Calu3 (cell line): ENCODE data around the gene PRRT1B. TPM values are rescaled to one million over a fixed set of nuclear protein-coding genes. Genes with fewer than 3 reads are reported as not detected.

Experiments used
- BruUV-seq: library from RNA; stranded (reverse); fragments of 400-500 nt; replicated peaks from 2 replicates; lab custom pipeline; 2021; lab: Mats Ljungman, UMichigan
- CTCF ChIA-PET: fragments of 300-600 bp; sonication (Branson Sonifier 250); formaldehyde crosslinking; loops from one replicate; lab custom pipeline; 2022; ENCODE audit warnings: antibody characterized with exemption; lab: Charles Lee
- DNase-seq: peaks from one replicate; pipeline ENCODE4 v3.0.0; 2022
- H3K27ac Mint-ChIP-seq: one replicate; pipeline ENCODE4 v1.8.0; 2022; ENCODE audit warnings: mixed read lengths; ENCODE audit not compliant: unreplicated experiment
- H3K27me3 Mint-ChIP-seq: one replicate; pipeline ENCODE4 v1.8.0; 2022; ENCODE audit warnings: mixed read lengths; ENCODE audit not compliant: unreplicated experiment
- H3K36me3 Mint-ChIP-seq: one replicate; pipeline ENCODE4 v1.8.0; 2022; ENCODE audit warnings: mild to moderate bottlenecking, moderate library complexity, mixed read lengths; ENCODE audit not compliant: insufficient read depth, unreplicated experiment
- H3K4me1 Mint-ChIP-seq: one replicate; pipeline ENCODE4 v1.8.0; 2022; ENCODE audit warnings: mild to moderate bottlenecking, low read depth, mixed read lengths; ENCODE audit not compliant: unreplicated experiment
- H3K4me3 Mint-ChIP-seq: one replicate; pipeline ENCODE4 v1.8.0; 2022; ENCODE audit warnings: mild to moderate bottlenecking, low read depth, moderate library complexity, mixed read lengths; ENCODE audit not compliant: unreplicated experiment
- H3K9me3 Mint-ChIP-seq: one replicate; pipeline ENCODE4 v1.8.0; 2022; ENCODE audit warnings: low read depth, mixed read lengths; ENCODE audit not compliant: unreplicated experiment
- intact Hi-C: fragments of 100-400 bp; cut with micrococcal nuclease; formaldehyde crosslinking; loops from one replicate; pipeline ENCODE4 v1.10.0; 2022; ENCODE audit not compliant: unreplicated experiment
- total RNA-seq: library from RNA; stranded (reverse); gene quantifications from 2 replicates; pipeline ENCODE4 v1.2.3, GENCODE V29; 2022
- TF ChIP-seq, protein P1 (sequence below): fragments of 200-600 bp; IDR thresholded peaks from one replicate; pipeline ENCODE4 v1.8.0; 2022; ENCODE audit warnings: antibody characterized with exemption; ENCODE audit not compliant: unreplicated experiment

PRRT1B gene
- total RNA-seq, 1 experiment from 2014 or later: not detected

DNA sequence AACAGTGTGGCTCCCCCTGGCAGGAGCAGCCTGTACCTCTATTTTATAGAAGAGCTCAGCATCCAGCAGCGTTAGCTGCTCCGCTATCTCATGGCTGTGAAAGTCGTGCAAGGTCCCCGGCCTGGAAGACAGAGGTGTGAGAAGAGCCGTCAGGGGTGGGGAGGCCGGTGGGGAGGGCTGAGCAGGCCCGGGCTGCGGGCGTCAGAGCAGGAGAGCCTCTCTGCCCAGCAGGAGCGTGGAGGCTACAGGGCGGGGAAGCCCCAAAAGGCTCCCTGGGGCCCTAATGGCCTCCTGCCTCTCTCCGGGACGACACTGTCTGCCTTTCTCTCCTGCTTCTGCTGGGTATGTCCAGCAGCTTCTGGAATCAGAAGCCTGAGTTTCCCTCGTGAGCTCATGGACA, 42.6 kb downstream of the PRRT1B start:
- CTCF ChIA-PET: no interaction called here
- DNase-seq: no peak
- H3K4me1 Mint-ChIP-seq: no peaks in the 10 kb centered on the region
- peaks cover 14% of the 10 kb centered on the region for H3K36me3 Mint-ChIP-seq
- no TSS peak for BruUV-seq
- intact Hi-C loops: no loop called here
- TF ChIP-seq, protein P1, sequence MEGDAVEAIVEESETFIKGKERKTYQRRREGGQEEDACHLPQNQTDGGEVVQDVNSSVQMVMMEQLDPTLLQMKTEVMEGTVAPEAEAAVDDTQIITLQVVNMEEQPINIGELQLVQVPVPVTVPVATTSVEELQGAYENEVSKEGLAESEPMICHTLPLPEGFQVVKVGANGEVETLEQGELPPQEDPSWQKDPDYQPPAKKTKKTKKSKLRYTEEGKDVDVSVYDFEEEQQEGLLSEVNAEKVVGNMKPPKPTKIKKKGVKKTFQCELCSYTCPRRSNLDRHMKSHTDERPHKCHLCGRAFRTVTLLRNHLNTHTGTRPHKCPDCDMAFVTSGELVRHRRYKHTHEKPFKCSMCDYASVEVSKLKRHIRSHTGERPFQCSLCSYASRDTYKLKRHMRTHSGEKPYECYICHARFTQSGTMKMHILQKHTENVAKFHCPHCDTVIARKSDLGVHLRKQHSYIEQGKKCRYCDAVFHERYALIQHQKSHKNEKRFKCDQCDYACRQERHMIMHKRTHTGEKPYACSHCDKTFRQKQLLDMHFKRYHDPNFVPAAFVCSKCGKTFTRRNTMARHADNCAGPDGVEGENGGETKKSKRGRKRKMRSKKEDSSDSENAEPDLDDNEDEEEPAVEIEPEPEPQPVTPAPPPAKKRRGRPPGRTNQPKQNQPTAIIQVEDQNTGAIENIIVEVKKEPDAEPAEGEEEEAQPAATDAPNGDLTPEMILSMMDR: no peak
- H3K27ac Mint-ChIP-seq: no peak overlapping the region
- H3K27me3 Mint-ChIP-seq: no peaks in the 10 kb centered on the region
- H3K4me3 Mint-ChIP-seq: no peak overlapping the region
- H3K9me3 Mint-ChIP-seq: no peaks in the 10 kb centered on the region

DNA sequence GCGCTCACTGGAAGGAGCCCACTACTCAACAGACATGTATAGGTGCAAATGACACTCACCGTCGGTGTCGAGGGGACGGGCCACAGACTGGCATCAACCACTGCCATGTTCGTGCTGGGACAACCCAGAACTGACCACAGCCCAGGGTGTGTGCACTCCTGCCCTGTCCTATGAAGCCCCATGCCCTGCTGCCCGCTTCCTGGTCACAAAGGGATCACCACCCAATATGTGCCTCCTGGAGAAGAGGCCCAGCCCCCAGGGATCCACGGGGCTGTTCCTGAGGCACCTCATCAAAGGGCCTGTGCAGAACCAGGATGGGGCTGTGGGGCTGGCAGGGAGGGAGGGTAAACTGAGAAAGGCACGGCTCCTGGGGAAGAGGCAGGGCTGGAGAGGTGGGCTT, 43.1 kb downstream of the PRRT1B start:
- H3K9me3 Mint-ChIP-seq: no peaks in the 10 kb centered on the region
- CTCF ChIA-PET: no interaction called here
- peaks cover 14% of the 10 kb centered on the region for H3K36me3 Mint-ChIP-seq
- TF ChIP-seq, protein P1: no peak
- no peak overlapping the region for H3K4me3 Mint-ChIP-seq
- no peaks in the 10 kb centered on the region for H3K27me3 Mint-ChIP-seq
- intact Hi-C loops: no loop called here
- H3K4me1 Mint-ChIP-seq: no peaks in the 10 kb centered on the region
- BruUV-seq: no TSS peak
- no peak for DNase-seq
- no peak overlapping the region for H3K27ac Mint-ChIP-seq

DNA sequence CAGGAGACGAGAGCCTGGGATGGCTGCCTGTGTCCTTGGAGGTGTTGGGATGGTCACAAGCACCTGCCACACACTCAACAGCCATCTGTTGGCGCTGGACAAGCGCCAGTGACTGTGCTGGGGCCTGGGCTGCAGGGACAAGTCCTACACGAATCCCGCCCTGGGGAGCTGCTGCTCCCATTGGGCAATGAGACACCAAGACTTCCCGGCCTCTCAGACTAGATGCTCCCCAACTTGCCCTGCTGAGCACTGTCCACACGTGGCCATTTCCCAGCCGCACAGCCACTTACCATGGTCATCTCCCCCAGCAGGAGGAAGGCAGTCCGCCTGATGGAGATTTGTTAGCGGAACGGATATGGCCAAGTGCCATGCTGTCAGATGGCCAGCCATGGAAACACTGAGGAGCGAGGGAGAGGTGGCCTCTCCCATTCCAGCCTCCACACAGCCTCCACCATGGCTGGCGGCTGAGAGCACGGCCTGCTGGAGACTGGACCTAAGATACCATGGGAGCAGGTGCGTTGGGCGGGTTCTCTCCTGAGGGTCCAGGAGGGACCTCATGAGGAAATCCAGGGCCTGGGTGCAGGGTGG, 43.9 kb downstream of the PRRT1B start:
- H3K27ac Mint-ChIP-seq: no peak overlapping the region
- CTCF ChIA-PET: interaction anchor here (0.6 kb wide), 1 partner anchor 122 kb away, joined by 4 read pairs; no protein-coding TSS in a partner anchor
- no peak overlapping the region for H3K4me3 Mint-ChIP-seq
- H3K36me3 Mint-ChIP-seq: peaks cover 14% of the 10 kb centered on the region
- no TSS peak for BruUV-seq
- intact Hi-C loops: no loop called here
- DNase-seq: no peak
- H3K4me1 Mint-ChIP-seq: no peaks in the 10 kb centered on the region
- H3K27me3 Mint-ChIP-seq: no peaks in the 10 kb centered on the region
- no peaks in the 10 kb centered on the region for H3K9me3 Mint-ChIP-seq
- TF ChIP-seq, protein P1: no peak

DNA sequence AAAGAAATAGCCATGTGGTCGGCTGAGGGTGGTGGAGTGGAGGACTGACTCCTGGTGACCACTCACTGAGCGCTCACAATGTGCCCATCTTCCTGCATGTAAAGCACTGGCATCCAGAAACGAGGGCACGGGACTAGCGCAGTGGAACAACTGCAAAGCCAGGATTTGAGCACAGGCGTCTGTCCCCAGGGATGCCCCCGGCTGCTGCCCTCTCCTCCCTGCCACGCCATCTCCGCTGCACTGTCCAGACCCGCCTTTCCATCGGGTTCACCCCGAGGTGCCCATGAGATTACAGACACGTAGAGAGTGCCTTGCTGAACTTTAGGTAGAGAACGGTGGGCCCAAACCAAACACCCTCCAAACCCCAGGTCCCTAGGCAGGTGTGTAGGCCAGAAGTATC, 44.7 kb downstream of the PRRT1B start:
- H3K36me3 Mint-ChIP-seq: peaks cover 14% of the 10 kb centered on the region
- no peaks in the 10 kb centered on the region for H3K27me3 Mint-ChIP-seq
- CTCF ChIA-PET: interaction anchor here (0.6 kb wide), 1 partner anchor 121 kb away, joined by 4 read pairs; no protein-coding TSS in a partner anchor
- intact Hi-C loops: no loop called here
- BruUV-seq: no TSS peak
- H3K9me3 Mint-ChIP-seq: no peaks in the 10 kb centered on the region
- DNase-seq: no peak
- H3K4me3 Mint-ChIP-seq: no peak overlapping the region
- H3K4me1 Mint-ChIP-seq: no peaks in the 10 kb centered on the region
- H3K27ac Mint-ChIP-seq: no peak overlapping the region
- TF ChIP-seq, protein P1: no peak
